Stimulated activated CD4-positive, alpha-beta T cell treated with anti-CD3 and anti-CD28 coated beads, Interleukin-1b, Interleukin-23, amount 100 ng/mL, for 48 hours (primary cell): Measurements from ENCODE around the gene TLX3.
"Not testable (repeated sequence)": the region's sequence is repeated elsewhere in the genome, so short reads cannot be mapped to it uniquely, and the experiment has no call there.

Experiments used
- DNase-seq: peaks from one replicate; pipeline ENCODE4 v3.0.0-alpha.2; 2020

The TLX3 gene

GRCh38 chr5:171308453-171309275, at the start of gene TLX3:
Gene TLX3, plus strand, starts transcription at chr5:171309248. Its CDS starts 118 bp downstream, at chr5:171309366.
- DNase-seq = no peak

DNA sequence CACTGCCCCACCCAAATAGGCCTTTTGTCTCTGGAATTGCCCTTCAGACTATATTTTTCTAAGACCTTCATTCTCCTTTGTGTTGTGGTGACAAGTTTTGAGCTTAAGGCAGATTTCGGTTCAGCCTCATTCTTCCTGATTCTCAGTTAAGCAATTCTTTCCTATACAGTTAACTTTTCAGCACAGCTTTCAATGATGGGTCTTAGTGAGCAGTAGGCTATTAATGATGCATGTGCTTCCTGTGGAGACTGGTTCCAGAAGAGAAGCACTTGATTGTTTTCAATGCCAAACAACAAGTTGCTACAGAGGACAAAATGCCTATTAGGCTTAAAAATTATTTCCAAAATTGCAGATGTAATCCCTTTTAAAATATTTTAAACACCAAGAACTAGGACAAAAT, 47.7 kb upstream of the TLX3 start:
- DNase-seq = no peak

- DNase-seq = no peak
Measured at GRCh38 chr5:171261904-171262303, 47.1 kb upstream of the TLX3 start.

DNA sequence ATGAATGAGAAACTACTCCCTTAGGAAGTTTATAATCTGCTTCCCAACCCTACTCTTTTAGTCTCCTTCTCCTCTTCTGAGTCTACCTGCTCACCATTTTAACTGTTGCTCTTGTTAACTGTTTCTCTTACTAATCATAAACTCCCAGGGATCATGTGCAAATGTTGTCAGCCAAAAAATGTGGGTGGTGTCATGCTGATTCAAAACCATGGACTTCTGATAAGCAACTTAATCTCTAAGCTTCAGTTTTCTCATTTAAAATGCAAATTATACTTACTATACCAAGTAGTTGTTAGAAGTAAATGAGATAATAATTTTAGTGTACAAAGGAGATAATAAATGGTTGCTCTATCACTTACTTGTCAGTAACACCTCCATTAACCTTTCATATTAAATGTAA, 45.9 kb upstream of the TLX3 start:
- DNase-seq = no peak

DNA sequence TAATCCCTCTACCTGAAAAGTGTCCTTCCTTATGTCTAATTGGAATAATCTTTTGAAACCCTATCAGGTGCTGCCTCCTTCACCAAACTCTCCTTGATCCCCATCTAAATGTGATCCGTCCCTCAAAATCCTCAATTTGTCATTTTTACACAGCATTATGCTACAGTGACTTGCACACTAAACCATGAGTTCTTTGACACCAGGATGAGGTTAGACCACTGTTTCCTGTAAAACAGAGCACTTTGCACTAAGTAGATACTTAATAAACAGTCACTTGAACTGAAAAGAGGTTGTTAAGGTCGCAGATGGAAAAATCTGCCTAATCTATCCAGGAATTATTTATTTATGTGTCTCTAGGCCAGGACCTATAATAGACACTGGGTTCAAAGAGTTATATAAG, 44.2 kb upstream of the TLX3 start:
- no peak for DNase-seq

GRCh38 chr5:171268700-171269620, 40.1 kb upstream of the TLX3 start:
- no peak for DNase-seq

GRCh38 chr5:171269717-171270116, 39.3 kb upstream of the TLX3 start:
- DNase-seq = no peak

DNA sequence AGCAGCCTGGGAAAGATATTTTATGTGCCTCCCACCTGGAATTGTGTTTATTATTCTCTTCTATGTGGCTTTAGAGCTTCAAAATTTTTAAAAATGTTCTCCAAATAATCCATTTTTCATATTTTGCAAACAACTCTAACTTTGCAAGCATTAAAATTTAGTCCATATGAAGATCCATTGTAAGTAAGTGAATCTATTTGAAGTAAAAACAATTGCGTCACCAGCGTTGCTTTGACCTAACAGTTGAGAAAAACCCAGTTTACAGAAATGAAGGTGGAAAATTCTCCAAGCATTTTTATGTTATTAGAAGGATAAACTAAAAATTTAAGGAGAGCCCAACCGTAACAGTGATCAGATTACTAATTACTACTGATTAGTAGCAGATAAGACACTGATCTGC, 38.9 kb upstream of the TLX3 start:
- DNase-seq = no peak

GRCh38 chr5:171271798-171272197, 37.2 kb upstream of the TLX3 start:
- no peak for DNase-seq

DNA sequence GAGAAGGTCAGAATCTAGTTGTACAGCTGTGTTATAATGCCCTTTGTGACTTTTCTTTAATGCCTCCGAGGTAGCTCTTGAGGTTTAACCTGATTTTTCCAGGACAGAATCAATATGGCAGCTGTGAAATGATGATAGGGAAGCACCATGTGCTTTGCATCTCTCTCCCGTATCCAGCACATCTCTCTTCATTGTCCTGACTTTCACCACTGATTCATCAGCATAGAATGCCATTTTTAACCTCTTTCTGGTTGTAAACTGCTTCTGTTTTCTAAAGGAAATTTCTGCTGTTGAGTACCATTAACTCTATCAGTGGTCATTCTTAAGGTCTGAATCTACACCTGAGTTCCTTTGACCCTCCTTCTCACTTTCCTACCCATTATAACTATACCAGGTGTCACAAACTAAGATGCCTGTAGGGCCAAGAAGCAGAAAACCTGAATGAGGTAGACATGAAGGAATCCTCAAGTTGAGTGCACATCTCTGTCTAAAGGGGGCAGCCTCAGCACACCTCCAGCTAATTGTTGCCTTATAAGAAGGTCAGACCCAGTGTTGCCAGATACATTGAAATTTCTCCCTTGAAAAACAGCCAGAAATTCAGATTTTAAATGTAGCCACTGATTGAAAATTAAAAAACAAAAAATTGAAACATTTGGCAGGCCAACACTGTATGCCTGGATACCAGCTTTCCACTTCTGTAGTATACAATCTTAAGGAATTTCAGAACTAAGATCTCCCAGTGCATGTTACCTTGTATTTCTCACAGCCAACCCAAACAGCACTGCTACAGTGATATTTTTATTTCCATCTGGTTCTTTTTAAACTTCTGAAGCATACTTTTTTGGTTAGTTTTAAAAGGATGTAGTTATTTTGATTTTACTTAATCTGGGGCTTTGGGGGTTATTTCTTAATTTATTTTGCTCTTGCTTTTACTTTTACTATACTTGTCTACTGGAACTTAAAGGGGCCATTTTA, 35.8 kb upstream of the TLX3 start:
- peak; percentile 1 for DNase-seq

DNA sequence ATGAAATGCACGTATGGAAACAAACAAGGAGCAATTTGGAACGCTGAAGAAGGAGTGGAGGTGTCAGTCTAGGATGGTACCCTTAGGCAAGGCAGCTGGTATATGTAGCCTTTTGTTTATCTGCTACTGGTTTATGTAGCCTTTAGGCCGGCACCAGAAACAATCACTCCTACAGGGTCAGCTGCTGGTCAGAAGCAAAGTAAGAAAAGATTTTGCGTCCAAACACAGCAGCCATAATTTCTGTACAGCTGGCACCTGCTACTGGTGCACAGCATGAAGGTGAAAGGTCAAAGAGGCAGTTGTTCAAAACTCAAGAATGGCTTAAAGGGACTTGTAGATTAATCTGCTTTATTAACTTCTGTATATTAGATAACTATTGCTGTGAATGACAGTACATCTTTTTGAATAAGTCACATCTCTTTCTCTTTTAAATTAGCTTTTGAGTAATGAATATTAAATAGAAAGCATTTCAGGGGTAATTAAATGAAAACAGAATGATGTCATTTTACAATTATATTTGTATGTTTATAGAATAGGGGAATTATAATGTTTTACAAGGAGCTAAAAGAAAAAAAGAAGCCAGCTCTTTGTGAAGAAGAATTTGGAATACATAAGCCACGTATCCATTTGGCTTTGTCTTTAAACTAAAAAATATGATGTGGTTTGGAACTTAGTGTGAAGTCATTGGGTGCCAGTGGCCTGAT, 33.1 kb upstream of the TLX3 start:
- no peak for DNase-seq

DNA sequence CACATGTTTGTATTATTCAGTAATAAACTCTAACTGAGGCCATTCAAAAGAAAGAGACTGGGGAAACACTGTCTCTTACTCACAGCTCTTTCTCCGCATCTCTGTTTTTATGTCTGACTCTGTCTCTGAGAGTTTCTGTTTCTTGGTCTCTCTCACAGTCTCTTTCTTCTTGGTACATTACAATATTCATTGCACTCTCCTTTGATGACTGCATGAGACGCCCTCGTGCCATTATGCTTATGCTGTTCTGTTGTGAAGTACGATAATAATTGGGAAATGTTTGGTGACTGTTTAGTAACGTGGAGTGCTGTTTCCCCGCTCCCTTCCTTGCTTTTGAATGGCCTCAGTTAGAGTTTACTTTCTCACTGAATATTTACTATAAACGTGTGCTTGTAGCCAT, 25.3 kb upstream of the TLX3 start:
- no peak for DNase-seq

DNA sequence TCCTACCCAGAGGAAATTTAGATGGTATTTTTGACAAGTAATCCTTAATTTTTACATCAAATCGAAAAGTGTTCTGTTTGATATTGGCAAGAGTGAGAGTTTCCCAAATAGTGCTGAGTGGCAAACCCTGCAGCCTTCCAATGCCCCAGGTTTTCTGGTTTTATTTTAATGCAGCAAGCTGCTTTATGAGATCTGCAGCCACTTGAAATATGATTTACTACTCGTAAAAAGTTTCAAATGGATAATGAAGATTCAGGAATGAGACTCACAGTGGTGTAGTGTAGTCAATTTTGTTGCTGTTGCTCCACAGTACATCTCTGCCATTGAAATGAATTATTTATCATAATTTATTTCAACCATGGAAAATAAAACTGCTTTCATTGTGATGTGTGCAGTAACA, 23.6 kb upstream of the TLX3 start:
- no peak for DNase-seq

- DNase-seq = no peak
Measured at GRCh38 chr5:171288066-171288465, 21.0 kb upstream of the TLX3 start.

GRCh38 chr5:171291371-171291770, 17.7 kb upstream of the TLX3 start:
- no peak for DNase-seq

DNA sequence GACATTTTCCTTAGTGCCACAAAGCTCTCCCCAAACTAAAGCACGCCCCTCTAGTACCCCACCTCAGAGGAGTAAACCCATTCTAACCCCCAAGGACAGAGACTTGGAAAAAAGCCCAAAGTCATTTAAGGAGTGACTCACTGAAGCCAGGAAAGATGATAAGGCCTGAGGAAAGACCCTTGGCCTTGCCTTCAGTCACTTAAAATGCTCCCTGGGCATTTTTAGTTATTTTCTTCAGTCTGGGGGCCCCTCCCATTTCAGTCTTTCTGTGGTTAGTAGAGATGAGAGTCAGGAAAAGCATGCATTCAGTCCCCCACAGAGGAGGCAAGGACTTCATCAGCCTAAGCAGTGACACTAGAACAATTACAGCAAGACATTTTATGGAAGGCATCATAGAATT, 13.7 kb upstream of the TLX3 start:
- no peak for DNase-seq

GRCh38 chr5:171295801-171296200, 13.2 kb upstream of the TLX3 start:
- no peak for DNase-seq

GRCh38 chr5:171297941-171298340, 11.1 kb upstream of the TLX3 start:
- DNase-seq = not testable (repeated sequence)

- no peak for DNase-seq
Measured at GRCh38 chr5:171299228-171299627, 9.8 kb upstream of the TLX3 start.

- no peak for DNase-seq
Measured at GRCh38 chr5:171299851-171300250, 9.2 kb upstream of the TLX3 start.

- no peak for DNase-seq
Measured at GRCh38 chr5:171300358-171300757, 8.7 kb upstream of the TLX3 start.

DNA sequence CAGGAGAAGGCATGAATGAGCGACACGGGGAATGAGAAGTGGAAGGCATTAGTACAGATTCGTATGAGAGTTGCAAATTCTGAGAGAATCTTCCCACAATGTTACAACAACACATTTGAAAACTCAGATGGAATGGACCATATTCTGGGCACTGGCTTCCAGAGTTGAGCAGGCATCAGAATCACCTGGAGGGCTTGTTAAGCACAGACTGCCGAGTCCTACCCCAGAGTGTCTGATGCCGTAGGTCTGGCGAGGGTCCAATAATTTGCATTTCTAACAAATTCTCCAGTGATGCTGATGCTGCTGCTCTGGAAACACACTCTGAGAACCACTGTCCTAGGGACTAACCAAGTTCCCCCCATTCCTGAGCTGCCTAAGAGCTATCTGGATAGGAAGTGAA, 2.9 kb upstream of the TLX3 start:
- no peak for DNase-seq
